ENCODE results near the gene ADAR.

ADAR gene

DNA sequence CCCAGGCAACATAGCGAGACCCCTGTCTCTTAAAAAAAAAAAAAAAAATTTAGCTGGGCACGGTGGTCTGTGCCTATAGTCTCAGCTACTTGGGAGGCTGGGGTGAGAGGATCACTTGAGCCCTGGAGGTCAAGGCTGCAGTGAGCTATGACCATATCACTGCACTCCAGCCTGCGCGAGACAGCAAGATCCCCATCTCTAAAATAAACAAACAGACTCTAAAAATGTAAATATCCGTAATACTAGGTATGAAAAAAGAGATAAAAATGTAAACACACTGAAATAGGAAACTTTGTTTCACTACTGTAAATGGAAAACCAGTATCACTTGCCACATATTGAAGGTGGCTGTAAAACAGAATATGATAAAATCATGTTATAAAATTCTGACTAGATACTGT lies 17.2 kb downstream of the ADAR start:
- H2AK5ac ChIP-seq (ENCODE audit: low read depth, low read length): no peak overlapping the region
- H2BK5ac ChIP-seq (ENCODE audit: low read length): no peak overlapping the region
- H4K91ac ChIP-seq (ENCODE audit: low read depth, low read length, poor library complexity): no peak overlapping the region
- WGBS, 2 donors (ENCODE audit: extremely low coverage in 2 of 2, insufficient read length in 2 of 2, insufficient replicate concordance in 1 of 2): no CpG with 5 or more reads among the region's 5 CpGs
- H3K4me1 ChIP-seq (ENCODE audit: control insufficient read depth in 2 of 2, insufficient read depth in 1 of 2, low read depth in 1 of 2, low read length in 2 of 2): no peaks in the 10 kb centered on the region
- H3K4ac ChIP-seq (ENCODE audit: low read length): no peak overlapping the region
- no peak overlapping the region for H3K4me3 ChIP-seq (ENCODE audit: low read length in 2 of 2)
- H2AFZ ChIP-seq (ENCODE audit: low read length): no peak overlapping the region
- no peak overlapping the region for H2BK12ac ChIP-seq (ENCODE audit: low read length)
- no peaks in the 10 kb centered on the region for H3K27me3 ChIP-seq (ENCODE audit: control insufficient read depth in 3 of 3, insufficient read depth in 3 of 3, low read depth in 1 of 3, low read length in 3 of 3)
- no peak overlapping the region for H3K27ac ChIP-seq (replicated peaks; ENCODE audit: low read length)
- no peak overlapping the region for H3K18ac ChIP-seq (ENCODE audit: low read length)
- no peak overlapping the region for H2BK120ac ChIP-seq (ENCODE audit: low read depth, low read length)
- no peak for DNase-seq (ENCODE audit: low spot score)
- H3K4me2 ChIP-seq (ENCODE audit: insufficient read depth, low read length, poor library complexity, severe bottlenecking): no peak overlapping the region
- no peak overlapping the region for H3K14ac ChIP-seq (ENCODE audit: low read length)
- H3K9ac ChIP-seq (ENCODE audit: low read depth, low read length, poor library complexity): no peak overlapping the region
- peaks cover 53 to 98% of the 10 kb centered on the region in 2 donors for H3K36me3 ChIP-seq (replicated peaks in 1 of 2; ENCODE audit: control insufficient read depth in 2 of 2, insufficient read depth in 2 of 2, low read length in 2 of 2)
- H3K23ac ChIP-seq (ENCODE audit: low read depth, low read length, poor library complexity): no peak overlapping the region
- H2BK15ac ChIP-seq (ENCODE audit: low read length): no peak overlapping the region
- no peaks in the 10 kb centered on the region for H3K79me1 ChIP-seq (ENCODE audit: low read depth, low read length)
- H4K8ac ChIP-seq (ENCODE audit: low read depth, low read length): no peak overlapping the region
- no peaks in the 10 kb centered on the region for H3K9me3 ChIP-seq (replicated peaks in 1 of 2; ENCODE audit: control insufficient read depth in 2 of 2, insufficient read depth in 1 of 2, low read depth in 1 of 2, low read length in 2 of 2)

DNA sequence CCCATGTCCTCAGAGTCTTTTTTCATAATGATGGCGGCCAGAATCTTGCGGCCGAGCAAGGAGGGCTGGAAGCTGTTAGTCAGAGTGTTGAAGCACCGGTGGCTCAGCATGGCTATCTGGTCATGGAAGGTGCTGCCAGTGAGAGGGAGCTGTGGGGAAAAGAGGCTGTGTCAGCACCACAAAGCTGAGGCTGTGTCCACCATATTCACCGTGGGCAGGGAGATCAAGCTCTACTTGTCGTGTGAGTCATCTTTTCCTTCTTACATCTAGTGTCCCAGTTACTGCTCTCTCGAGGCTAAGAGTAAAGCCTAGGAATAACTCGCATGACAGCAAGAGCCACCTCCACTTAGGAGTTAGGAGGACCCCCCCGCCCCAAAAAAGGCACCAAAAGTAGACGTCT lies 18.2 kb downstream of the ADAR start:
- H3K36me3 ChIP-seq (replicated peaks in 1 of 2; ENCODE audit: control insufficient read depth in 2 of 2, insufficient read depth in 2 of 2, low read length in 2 of 2): peaks cover 57 to 98% of the 10 kb centered on the region in 2 donors
- H4K8ac ChIP-seq (ENCODE audit: low read depth, low read length): no peak overlapping the region

DNA sequence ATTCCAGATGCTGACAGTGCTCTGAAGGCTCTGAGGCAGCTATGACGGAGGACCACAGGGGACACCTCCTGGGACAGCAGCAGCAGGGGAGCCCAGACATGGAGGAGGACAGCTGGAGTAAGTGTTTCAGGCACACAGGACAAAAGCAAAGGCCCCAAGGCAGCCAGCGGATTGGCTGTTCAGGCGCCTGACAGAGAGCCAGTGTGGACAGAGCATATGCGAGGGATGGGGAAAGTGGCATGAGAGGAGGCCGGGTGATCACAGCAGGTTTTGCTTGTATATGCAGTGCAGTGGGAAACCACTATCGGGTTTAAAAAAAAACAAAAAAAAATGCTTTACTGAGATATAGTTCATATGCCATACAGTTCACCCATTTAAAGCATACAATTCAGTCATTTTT lies 21.3 kb downstream of the ADAR start:
- H3K4me2 ChIP-seq (ENCODE audit: insufficient read depth, low read length, poor library complexity, severe bottlenecking): no peak overlapping the region
- no peaks in the 10 kb centered on the region for H3K79me1 ChIP-seq (ENCODE audit: low read depth, low read length)
- H3K27ac ChIP-seq (replicated peaks; ENCODE audit: low read length): no peak overlapping the region
- H3K36me3 ChIP-seq (replicated peaks in 1 of 2; ENCODE audit: control insufficient read depth in 2 of 2, insufficient read depth in 2 of 2, low read length in 2 of 2): peaks cover 73 to 100% of the 10 kb centered on the region in 2 donors
- no peak overlapping the region for H3K4me3 ChIP-seq (ENCODE audit: low read length in 2 of 2)
- H3K27me3 ChIP-seq (ENCODE audit: control insufficient read depth in 3 of 3, insufficient read depth in 3 of 3, low read depth in 1 of 3, low read length in 3 of 3): no peaks in the 10 kb centered on the region
- no peak overlapping the region for H2BK15ac ChIP-seq (ENCODE audit: low read length)
- H3K4me1 ChIP-seq (ENCODE audit: control insufficient read depth in 2 of 2, insufficient read depth in 1 of 2, low read depth in 1 of 2, low read length in 2 of 2): no peaks in the 10 kb centered on the region
- H2BK5ac ChIP-seq (ENCODE audit: low read length): no peak overlapping the region
- no peak for DNase-seq (ENCODE audit: low spot score)
- H4K8ac ChIP-seq (ENCODE audit: low read depth, low read length): no peak overlapping the region
- no peaks in the 10 kb centered on the region for H3K9me3 ChIP-seq (replicated peaks in 1 of 2; ENCODE audit: control insufficient read depth in 2 of 2, insufficient read depth in 1 of 2, low read depth in 1 of 2, low read length in 2 of 2)
- H3K4ac ChIP-seq (ENCODE audit: low read length): no peak overlapping the region
- H3K18ac ChIP-seq (ENCODE audit: low read length): no peak overlapping the region
- no peak overlapping the region for H2BK12ac ChIP-seq (ENCODE audit: low read length)
- H2AK5ac ChIP-seq (ENCODE audit: low read depth, low read length): no peak overlapping the region
- no CpG with 5 or more reads among the region's 6 CpGs for WGBS, 2 donors (ENCODE audit: extremely low coverage in 2 of 2, insufficient read length in 2 of 2, insufficient replicate concordance in 1 of 2)
- H3K9ac ChIP-seq (ENCODE audit: low read depth, low read length, poor library complexity): no peak overlapping the region
- no peak overlapping the region for H4K91ac ChIP-seq (ENCODE audit: low read depth, low read length, poor library complexity)
- no peak overlapping the region for H2AFZ ChIP-seq (ENCODE audit: low read length)
- H3K14ac ChIP-seq (ENCODE audit: low read length): no peak overlapping the region
- H3K23ac ChIP-seq (ENCODE audit: low read depth, low read length, poor library complexity): no peak overlapping the region
- H2BK120ac ChIP-seq (ENCODE audit: low read depth, low read length): no peak overlapping the region

More for the DNA sequence above, 18.2 kb downstream of the ADAR start:
- H3K9ac ChIP-seq (ENCODE audit: low read depth, low read length, poor library complexity): no peak overlapping the region
- H3K9me3 ChIP-seq (replicated peaks in 1 of 2; ENCODE audit: control insufficient read depth in 2 of 2, insufficient read depth in 1 of 2, low read depth in 1 of 2, low read length in 2 of 2): no peaks in the 10 kb centered on the region
- DNase-seq (ENCODE audit: low spot score): no peak
- no peak overlapping the region for H3K18ac ChIP-seq (ENCODE audit: low read length)
- no peak overlapping the region for H3K14ac ChIP-seq (ENCODE audit: low read length)
- no peak overlapping the region for H3K4ac ChIP-seq (ENCODE audit: low read length)
- H2BK15ac ChIP-seq (ENCODE audit: low read length): no peak overlapping the region
- H3K23ac ChIP-seq (ENCODE audit: low read depth, low read length, poor library complexity): no peak overlapping the region
- H3K27ac ChIP-seq (replicated peaks; ENCODE audit: low read length): no peak overlapping the region
- no peak overlapping the region for H2BK120ac ChIP-seq (ENCODE audit: low read depth, low read length)
- no peak overlapping the region for H2BK12ac ChIP-seq (ENCODE audit: low read length)
- no peaks in the 10 kb centered on the region for H3K27me3 ChIP-seq (ENCODE audit: control insufficient read depth in 3 of 3, insufficient read depth in 3 of 3, low read depth in 1 of 3, low read length in 3 of 3)
- no CpG with 5 or more reads among the region's 10 CpGs for WGBS, 2 donors (ENCODE audit: extremely low coverage in 2 of 2, insufficient read length in 2 of 2, insufficient replicate concordance in 1 of 2)
- H3K4me2 ChIP-seq (ENCODE audit: insufficient read depth, low read length, poor library complexity, severe bottlenecking): no peak overlapping the region
- no peaks in the 10 kb centered on the region for H3K79me1 ChIP-seq (ENCODE audit: low read depth, low read length)
- H4K91ac ChIP-seq (ENCODE audit: low read depth, low read length, poor library complexity): no peak overlapping the region
- no peak overlapping the region for H3K4me3 ChIP-seq (ENCODE audit: low read length in 2 of 2)
- H3K4me1 ChIP-seq (ENCODE audit: control insufficient read depth in 2 of 2, insufficient read depth in 1 of 2, low read depth in 1 of 2, low read length in 2 of 2): no peaks in the 10 kb centered on the region
- no peak overlapping the region for H2AK5ac ChIP-seq (ENCODE audit: low read depth, low read length)
- no peak overlapping the region for H2AFZ ChIP-seq (ENCODE audit: low read length)
- H2BK5ac ChIP-seq (ENCODE audit: low read length): no peak overlapping the region

DNA sequence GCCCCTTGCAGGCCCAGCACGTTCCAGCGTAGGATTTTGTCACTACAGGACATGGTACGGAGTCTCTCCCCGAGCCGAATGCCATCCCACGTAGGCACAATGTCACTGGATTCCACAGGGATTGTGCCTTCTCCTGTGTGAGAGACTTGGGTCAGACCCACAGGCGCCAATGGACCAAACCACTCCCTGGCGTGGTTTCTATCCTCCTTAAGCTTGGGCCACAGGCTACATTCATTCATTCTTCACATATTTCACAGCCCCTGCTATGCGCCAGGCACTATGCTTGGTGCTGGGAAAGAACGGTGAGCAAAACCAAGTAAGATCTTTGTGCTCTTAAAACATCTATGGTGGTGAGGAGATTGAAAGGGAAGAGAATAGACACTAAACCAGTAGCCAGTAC lies 21.8 kb downstream of the ADAR start:
- Histone ChIP-seq H3K4me2 (ENCODE audit: insufficient read depth, low read length, poor library complexity, severe bottlenecking) (no peak overlapping the region), H3K36me3 (replicated peaks in 1 of 2; ENCODE audit: control insufficient read depth in 2 of 2, insufficient read depth in 2 of 2, low read length in 2 of 2) (peaks cover 70 to 99% of the 10 kb centered on the region in 2 donors), H3K4me3 (ENCODE audit: low read length in 2 of 2) (no peak overlapping the region), H2AK5ac (ENCODE audit: low read depth, low read length) (no peak overlapping the region), H3K4ac (ENCODE audit: low read length) (no peak overlapping the region), H4K91ac (ENCODE audit: low read depth, low read length, poor library complexity) (no peak overlapping the region), H3K4me1 (ENCODE audit: control insufficient read depth in 2 of 2, insufficient read depth in 1 of 2, low read depth in 1 of 2, low read length in 2 of 2) (no peaks in the 10 kb centered on the region), H2BK15ac (ENCODE audit: low read length) (no peak overlapping the region), H3K9me3 (replicated peaks in 1 of 2; ENCODE audit: control insufficient read depth in 2 of 2, insufficient read depth in 1 of 2, low read depth in 1 of 2, low read length in 2 of 2) (no peaks in the 10 kb centered on the region), H3K18ac (ENCODE audit: low read length) (no peak overlapping the region), H3K14ac (ENCODE audit: low read length) (no peak overlapping the region), H2BK12ac (ENCODE audit: low read length) (no peak overlapping the region), H2BK120ac (ENCODE audit: low read depth, low read length) (no peak overlapping the region), H3K79me1 (ENCODE audit: low read depth, low read length) (no peaks in the 10 kb centered on the region), H3K27me3 (ENCODE audit: control insufficient read depth in 3 of 3, insufficient read depth in 3 of 3, low read depth in 1 of 3, low read length in 3 of 3) (no peaks in the 10 kb centered on the region), H3K23ac (ENCODE audit: low read depth, low read length, poor library complexity) (no peak overlapping the region), H2AFZ (ENCODE audit: low read length) (no peak overlapping the region), H3K9ac (ENCODE audit: low read depth, low read length, poor library complexity) (no peak overlapping the region), H2BK5ac (ENCODE audit: low read length) (no peak overlapping the region), H3K27ac (replicated peaks; ENCODE audit: low read length) (no peak overlapping the region), H4K8ac (ENCODE audit: low read depth, low read length) (no peak overlapping the region)
- no peak for DNase-seq (ENCODE audit: low spot score)
- no CpG with 5 or more reads among the region's 10 CpGs for WGBS, 2 donors (ENCODE audit: extremely low coverage in 2 of 2, insufficient read length in 2 of 2, insufficient replicate concordance in 1 of 2)
